Keratinocyte (primary cell): Measurements from ENCODE around the gene CPA5. TPM values are rescaled to one million over a fixed set of nuclear protein-coding genes. Genes with fewer than 3 reads are reported as not detected.

Experiments
- DNase-seq: peaks from one replicate; pipeline ENCODE4 v3.0.0-alpha.2; 2011; ENCODE audit warnings: low read depth, missing footprints, low spot score
- FAIRE-seq: peaks from 2 replicates; lab custom pipeline; 2011; peaks lifted over from hg19 to GRCh38; lab: Jason Lieb, UNC
- H2AFZ ChIP-seq: 2 replicates; pipeline ENCODE4 v1.6.0; 2012; ENCODE audit warnings: low read length, control low read depth, inconsistent platforms; ENCODE audit not compliant: control insufficient read depth
- H3K27ac ChIP-seq: 2 replicates; pipeline ENCODE4 v1.5.1; 2011; ENCODE audit warnings: low read length; ENCODE audit not compliant: control insufficient read depth, insufficient read depth
- H3K27me3 ChIP-seq: 3 replicates; pipeline ENCODE4 v1.6.0; 2011; ENCODE audit warnings: low read length; ENCODE audit not compliant: control insufficient read depth, insufficient read depth; ENCODE audit errors: extremely low read depth
- H3K36me3 ChIP-seq, 2 experiments: 2 replicates in 1 of 2; 3 replicates in 1 of 2; pipeline ENCODE4 v1.5.1; 2011; ENCODE audit warnings: low read length in 2 of 2, mild to moderate bottlenecking in 1 of 2; ENCODE audit not compliant: control insufficient read depth in 2 of 2, insufficient read depth in 2 of 2; ENCODE audit errors: extremely low read depth in 1 of 2
- H3K4me1 ChIP-seq: 3 replicates; pipeline ENCODE4 v1.5.1; 2011; ENCODE audit warnings: low read length; ENCODE audit not compliant: control insufficient read depth, insufficient read depth; ENCODE audit errors: extremely low read depth
- H3K4me2 ChIP-seq: 3 replicates; pipeline ENCODE4 v1.6.0; 2011; ENCODE audit warnings: low read depth, low read length; ENCODE audit not compliant: control insufficient read depth, insufficient read depth; ENCODE audit errors: extremely low read depth
- H3K4me3 ChIP-seq, 3 experiments: fragments of 200-600 bp in 1 of 3; sonication (generic) in 1 of 3; 2 replicates in 2 of 3; 3 replicates in 1 of 3; pipeline ENCODE4 v1.5.1; 2011 to 2016; ENCODE audit warnings: low read length in 3 of 3, mild to moderate bottlenecking in 3 of 3, control low read depth in 2 of 3, inconsistent platforms in 1 of 3, low read depth in 1 of 3, mixed read lengths in 1 of 3, mixed run types in 1 of 3, moderate library complexity in 1 of 3; ENCODE audit not compliant: control insufficient read depth in 2 of 3, insufficient read depth in 2 of 3; ENCODE audit errors: extremely low read depth in 1 of 3
- H3K79me2 ChIP-seq: 2 replicates; pipeline ENCODE4 v1.6.0; 2012; ENCODE audit warnings: low read length; ENCODE audit not compliant: control insufficient read depth, insufficient read depth
- H3K9ac ChIP-seq: 3 replicates; pipeline ENCODE4 v1.6.0; 2011; ENCODE audit warnings: low read length; ENCODE audit not compliant: control insufficient read depth, insufficient read depth; ENCODE audit errors: extremely low read depth
- H3K9me1 ChIP-seq: 3 replicates; pipeline ENCODE4 v1.6.0; 2011; ENCODE audit warnings: low read length; ENCODE audit not compliant: control insufficient read depth, insufficient read depth; ENCODE audit errors: extremely low read depth
- H3K9me3 ChIP-seq: 2 replicates; pipeline ENCODE4 v1.5.1; 2012; ENCODE audit warnings: low read depth, low read length; ENCODE audit not compliant: control insufficient read depth
- H4K20me1 ChIP-seq: 3 replicates; pipeline ENCODE4 v1.6.0; 2011; ENCODE audit warnings: low read length; ENCODE audit not compliant: control insufficient read depth, insufficient read depth; ENCODE audit errors: extremely low read depth
- EZH2 ChIP-seq: IDR thresholded peaks from one replicate; pipeline ENCODE4 v1.6.1; 2012; ENCODE audit warnings: inconsistent platforms, mild to moderate bottlenecking, low read length, moderate library complexity
- dilution Hi-C: fragments of 300-500 bp; cut with MboI; formaldehyde crosslinking; loops from one replicate; pipeline ENCODE4 v1.7.0; 2020; ENCODE audit warnings: low sequenced_read_pairs; ENCODE audit not compliant: extremely low pct_ligation_motif_present
- polyA plus RNA-seq, 5 experiments: library from polyadenylated mRNA; depleted of rRNA in 3 of 5; stranded (reverse) in 3 of 5; stranded (forward) in 1 of 5; unstranded in 1 of 5; fragments of >200 nt; gene quantifications; 1 replicate in 1 of 5; 2 replicates in 3 of 5; 3 replicates in 1 of 5; pipeline versions ENCODE4 v1.2.1 to v1.2.3, GENCODE V29; 2011 to 2012; ENCODE audit warnings: missing spikeins in 2 of 5, low read depth in 1 of 5, low replicate concordance in 1 of 5
- TF ChIP-seq, protein P1 (sequence below), 3 experiments: IDR thresholded peaks in 1 of 3; conservative IDR thresholded peaks in 1 of 3; optimal IDR thresholded peaks in 1 of 3; 2 replicates in 2 of 3; 3 replicates in 1 of 3; pipeline versions ENCODE3 to v1.5.1; 2011; ENCODE audit warnings: low read length in 3 of 3, mild to moderate bottlenecking in 3 of 3, moderate library complexity in 2 of 3, control low read depth in 1 of 3, inconsistent platforms in 1 of 3; ENCODE audit not compliant: insufficient read depth in 2 of 3; ENCODE audit errors: extremely low read depth in 1 of 3

CPA5 gene
- polyA plus RNA-seq, 1 donor (not counting 4 experiments of a cell fraction or from before 2014, with no cell fraction given) = 0.24 TPM

DNA sequence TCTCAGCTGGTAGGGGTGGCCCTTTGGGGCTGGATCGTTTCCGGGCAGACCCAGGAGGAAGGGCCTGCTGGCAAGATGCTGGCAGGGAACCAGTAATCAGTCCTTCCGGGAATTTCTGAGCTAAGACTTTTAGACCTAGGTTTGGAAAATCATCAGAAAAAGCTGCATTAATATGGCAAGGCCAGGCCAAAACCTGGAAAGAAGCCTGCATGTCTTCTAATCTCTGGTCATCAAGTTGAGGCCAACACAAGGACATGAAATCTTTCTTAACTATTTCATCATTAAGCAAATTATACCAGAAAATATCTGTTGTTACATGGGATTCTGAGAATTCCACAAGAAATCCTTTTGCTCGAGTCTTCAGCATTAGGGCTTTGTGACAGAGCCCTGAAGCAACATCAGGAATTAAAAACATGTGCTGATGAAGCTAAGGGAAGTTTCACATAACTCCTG lies 55.5 kb downstream of the CPA5 start:
- no peaks in the 10 kb centered on the region for H3K9me3 ChIP-seq
- no peak overlapping the region for H3K4me2 ChIP-seq
- no peaks in the 10 kb centered on the region for H3K9me1 ChIP-seq
- H3K4me1 ChIP-seq = no peaks in the 10 kb centered on the region
- no peak overlapping the region for H3K4me3 ChIP-seq
- H2AFZ ChIP-seq = no peak overlapping the region
- peaks cover 2 to 4% of the 10 kb centered on the region in 2 experiments for H3K36me3 ChIP-seq
- no peak for DNase-seq
- FAIRE-seq = no peak
- TF ChIP-seq EZH2 = no peak
- TF ChIP-seq, protein P1, sequence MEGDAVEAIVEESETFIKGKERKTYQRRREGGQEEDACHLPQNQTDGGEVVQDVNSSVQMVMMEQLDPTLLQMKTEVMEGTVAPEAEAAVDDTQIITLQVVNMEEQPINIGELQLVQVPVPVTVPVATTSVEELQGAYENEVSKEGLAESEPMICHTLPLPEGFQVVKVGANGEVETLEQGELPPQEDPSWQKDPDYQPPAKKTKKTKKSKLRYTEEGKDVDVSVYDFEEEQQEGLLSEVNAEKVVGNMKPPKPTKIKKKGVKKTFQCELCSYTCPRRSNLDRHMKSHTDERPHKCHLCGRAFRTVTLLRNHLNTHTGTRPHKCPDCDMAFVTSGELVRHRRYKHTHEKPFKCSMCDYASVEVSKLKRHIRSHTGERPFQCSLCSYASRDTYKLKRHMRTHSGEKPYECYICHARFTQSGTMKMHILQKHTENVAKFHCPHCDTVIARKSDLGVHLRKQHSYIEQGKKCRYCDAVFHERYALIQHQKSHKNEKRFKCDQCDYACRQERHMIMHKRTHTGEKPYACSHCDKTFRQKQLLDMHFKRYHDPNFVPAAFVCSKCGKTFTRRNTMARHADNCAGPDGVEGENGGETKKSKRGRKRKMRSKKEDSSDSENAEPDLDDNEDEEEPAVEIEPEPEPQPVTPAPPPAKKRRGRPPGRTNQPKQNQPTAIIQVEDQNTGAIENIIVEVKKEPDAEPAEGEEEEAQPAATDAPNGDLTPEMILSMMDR (optimal IDR thresholded peaks at IDR 0.05 in 1 of 3, IDR thresholded peaks at IDR 0.05 in 1 of 3, conservative IDR thresholded peaks at IDR 0.05 in 1 of 3; ENCODE audit: extremely low read depth in 1 of 3, insufficient read depth in 2 of 3, low read length in 3 of 3) = no peak
- H3K9ac ChIP-seq = no peak overlapping the region
- H3K79me2 ChIP-seq = no peaks in the 10 kb centered on the region
- dilution Hi-C loops = no loop called here
- no peak overlapping the region for H3K27ac ChIP-seq
- H4K20me1 ChIP-seq = no peaks in the 10 kb centered on the region
- no peaks in the 10 kb centered on the region for H3K27me3 ChIP-seq

DNA sequence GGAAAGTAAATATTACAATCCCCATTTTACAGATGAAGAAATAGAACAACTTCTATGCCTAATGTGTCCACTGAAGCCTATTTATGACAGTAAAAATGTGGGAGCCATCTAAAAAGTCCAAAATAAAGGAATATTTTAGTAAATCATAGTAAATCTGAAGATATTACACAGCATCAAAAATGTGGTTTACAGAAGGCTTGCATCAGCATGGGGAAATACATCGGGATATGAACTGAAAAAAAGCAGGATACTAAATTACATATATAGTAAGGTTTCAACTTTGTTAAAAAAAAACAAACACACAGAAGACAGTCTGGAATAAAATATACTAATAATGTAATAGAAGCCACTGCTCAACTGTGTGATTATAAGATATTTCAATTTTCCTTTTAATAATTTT lies 56.5 kb downstream of the CPA5 start:
- FAIRE-seq (no peak), DNase-seq (no peak)
- H3K4me1 ChIP-seq = no peaks in the 10 kb centered on the region
- H3K27ac ChIP-seq = no peak overlapping the region
- TF ChIP-seq, protein P1 (optimal IDR thresholded peaks at IDR 0.05 in 1 of 3, IDR thresholded peaks at IDR 0.05 in 1 of 3, conservative IDR thresholded peaks at IDR 0.05 in 1 of 3; ENCODE audit: extremely low read depth in 1 of 3, insufficient read depth in 2 of 3, low read length in 3 of 3) = no peak
- TF ChIP-seq EZH2 = no peak
- no peak overlapping the region for H3K4me2 ChIP-seq
- peaks cover 2 to 4% of the 10 kb centered on the region in 2 experiments for H3K36me3 ChIP-seq
- H3K9me3 ChIP-seq = no peaks in the 10 kb centered on the region
- H3K27me3 ChIP-seq = no peaks in the 10 kb centered on the region
- no peak overlapping the region for H3K4me3 ChIP-seq
- no peaks in the 10 kb centered on the region for H3K9me1 ChIP-seq
- no peak overlapping the region for H3K9ac ChIP-seq
- no peaks in the 10 kb centered on the region for H3K79me2 ChIP-seq
- dilution Hi-C loops = no loop called here
- no peak overlapping the region for H2AFZ ChIP-seq
- no peaks in the 10 kb centered on the region for H4K20me1 ChIP-seq
